ENCODE measurements around the gene LAMA3. TPM values are rescaled to one million over a fixed set of nuclear protein-coding genes. Genes with fewer than 3 reads are reported as not detected.

LAMA3 gene
- total RNA-seq, 1 donor from 2014 or later: 1.2 TPM

DNA sequence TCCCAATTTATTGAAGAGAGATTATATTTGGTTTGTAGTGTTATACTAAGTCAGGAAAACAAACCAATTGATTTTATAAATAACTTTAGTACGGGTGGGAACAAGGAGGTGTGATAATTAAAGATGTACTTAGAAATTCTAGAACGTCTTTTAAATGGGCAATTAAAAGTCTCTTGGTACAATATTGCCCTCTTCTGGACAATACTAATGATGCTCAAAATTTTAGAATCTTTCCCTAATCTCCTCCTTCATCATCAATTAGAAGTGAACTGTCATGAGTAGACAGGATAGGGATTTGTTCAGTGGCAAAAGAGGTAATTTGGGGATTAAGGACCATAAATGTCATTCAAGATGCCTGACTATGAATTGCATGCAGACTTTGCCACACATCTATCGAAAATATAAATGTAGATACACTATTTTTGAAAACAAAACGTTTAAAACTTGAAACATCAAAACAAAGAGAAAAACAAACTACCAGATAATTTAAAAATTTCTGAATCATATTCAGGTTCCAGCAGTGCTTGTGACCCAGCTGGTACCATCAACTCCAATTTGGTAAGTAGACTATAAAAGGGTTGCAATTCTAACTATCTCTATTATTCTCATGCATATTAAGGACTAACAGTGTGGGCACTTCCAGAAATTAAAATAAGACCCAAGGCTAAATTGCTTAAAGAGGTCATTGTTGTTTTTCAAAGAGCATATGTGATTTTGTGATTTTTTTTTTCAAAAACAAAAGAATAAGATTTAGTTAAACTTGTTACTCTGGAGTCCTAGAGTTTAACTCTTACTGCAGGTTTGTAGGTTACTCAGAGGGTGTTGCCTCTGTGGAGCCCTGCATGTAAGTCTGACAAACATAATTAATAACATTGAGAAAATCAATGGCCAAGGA lies 123.5 kb downstream of the LAMA3 start:
- FAIRE-seq: peak; percentile 90
- peak in 1 of 2 donors; percentile 13 for DNase-seq (ENCODE audit: low spot score in 2 of 2)

DNA sequence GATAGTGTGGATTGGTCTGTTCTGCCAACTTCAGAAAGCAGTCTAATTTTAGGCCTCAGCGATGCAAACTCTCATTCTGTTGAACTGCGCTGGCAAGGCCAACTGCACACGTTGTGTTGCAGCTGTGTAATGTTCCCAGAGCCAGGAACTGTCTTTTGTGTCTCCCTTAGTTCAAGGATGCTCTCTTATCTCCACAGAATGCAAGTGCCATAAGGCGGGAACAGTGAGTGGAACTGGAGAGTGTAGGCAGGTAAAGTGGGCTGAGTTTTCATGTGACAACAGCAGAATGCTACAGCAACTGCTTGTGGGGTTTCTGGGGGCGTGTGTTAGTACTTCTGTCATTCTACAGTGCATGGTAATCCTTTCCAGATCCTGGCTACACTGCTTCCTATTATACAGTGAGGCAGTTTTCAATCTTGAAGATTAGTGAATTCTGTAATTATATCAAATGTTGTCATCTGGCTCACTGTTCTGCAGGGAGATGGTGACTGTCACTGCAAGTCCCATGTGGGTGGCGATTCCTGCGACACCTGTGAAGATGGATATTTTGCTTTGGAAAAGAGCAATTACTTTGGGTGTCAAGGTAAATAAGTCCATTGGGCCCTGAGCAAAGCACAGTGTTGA lies 125.8 kb downstream of the LAMA3 start:
- FAIRE-seq: no peak
- DNase-seq (ENCODE audit: low spot score in 2 of 2): no peak

DNA sequence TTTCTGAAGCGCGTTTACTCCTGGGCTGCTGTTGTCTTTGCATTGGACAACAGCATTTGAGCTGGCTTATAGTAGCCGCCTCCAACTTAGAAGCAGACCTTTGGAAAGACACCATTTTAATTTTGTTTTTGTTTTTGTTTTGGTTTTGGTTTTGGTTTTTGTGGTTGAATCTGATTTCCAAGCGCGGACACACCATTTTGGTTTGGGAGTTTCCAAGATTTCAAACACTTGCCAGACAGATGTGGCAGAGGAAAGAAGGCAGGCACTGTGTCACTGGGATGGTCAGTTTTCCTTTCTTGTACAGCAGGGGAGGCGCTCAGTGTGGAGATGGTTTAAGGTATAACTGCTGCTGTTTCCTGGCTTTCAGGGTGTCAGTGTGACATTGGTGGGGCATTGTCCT lies 126.8 kb downstream of the LAMA3 start:
- FAIRE-seq: no peak
- DNase-seq (ENCODE audit: low spot score in 2 of 2): no peak

DNA sequence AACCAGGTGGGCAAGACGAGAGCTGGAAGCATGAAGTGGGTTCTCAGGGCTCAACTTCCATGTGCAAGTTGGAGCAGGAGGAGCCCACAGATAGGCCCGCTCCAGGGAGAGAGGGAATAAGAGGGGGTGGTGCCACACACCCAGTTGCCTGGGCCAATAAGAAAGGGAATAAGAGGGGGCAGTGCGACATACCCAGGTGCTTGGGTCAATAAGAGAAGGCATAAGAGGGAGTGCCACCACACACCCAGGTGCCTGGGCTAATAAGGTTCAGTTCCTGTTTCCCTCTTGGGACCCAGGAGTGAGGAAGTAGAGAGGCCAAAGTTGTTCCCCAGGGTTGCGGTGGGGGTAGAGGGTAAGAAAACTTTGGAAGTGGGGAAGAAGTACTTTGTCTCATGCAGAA lies 127.5 kb downstream of the LAMA3 start:
- FAIRE-seq (no peak), DNase-seq (ENCODE audit: low spot score in 2 of 2) (no peak)

DNA sequence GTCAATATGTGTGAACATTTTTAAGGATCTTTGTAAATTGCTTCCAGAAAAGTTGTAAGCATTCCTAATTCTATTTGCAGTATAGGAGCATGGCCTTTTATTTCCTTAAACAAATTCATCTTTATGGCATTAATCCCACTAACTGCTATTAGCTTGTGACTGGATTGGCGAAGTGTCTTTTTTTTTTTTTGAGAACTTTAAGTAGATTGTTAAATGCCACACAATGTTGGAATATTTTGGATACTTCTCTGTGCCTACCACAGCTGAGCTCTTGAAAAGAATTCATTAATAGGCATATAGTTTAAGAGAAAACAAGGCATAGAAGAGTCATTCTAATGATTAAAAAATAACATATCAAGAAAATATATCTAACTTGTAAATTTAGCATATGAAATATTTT lies 129.7 kb downstream of the LAMA3 start:
- DNase-seq (ENCODE audit: low spot score in 2 of 2) (no peak), FAIRE-seq (no peak)

DNA sequence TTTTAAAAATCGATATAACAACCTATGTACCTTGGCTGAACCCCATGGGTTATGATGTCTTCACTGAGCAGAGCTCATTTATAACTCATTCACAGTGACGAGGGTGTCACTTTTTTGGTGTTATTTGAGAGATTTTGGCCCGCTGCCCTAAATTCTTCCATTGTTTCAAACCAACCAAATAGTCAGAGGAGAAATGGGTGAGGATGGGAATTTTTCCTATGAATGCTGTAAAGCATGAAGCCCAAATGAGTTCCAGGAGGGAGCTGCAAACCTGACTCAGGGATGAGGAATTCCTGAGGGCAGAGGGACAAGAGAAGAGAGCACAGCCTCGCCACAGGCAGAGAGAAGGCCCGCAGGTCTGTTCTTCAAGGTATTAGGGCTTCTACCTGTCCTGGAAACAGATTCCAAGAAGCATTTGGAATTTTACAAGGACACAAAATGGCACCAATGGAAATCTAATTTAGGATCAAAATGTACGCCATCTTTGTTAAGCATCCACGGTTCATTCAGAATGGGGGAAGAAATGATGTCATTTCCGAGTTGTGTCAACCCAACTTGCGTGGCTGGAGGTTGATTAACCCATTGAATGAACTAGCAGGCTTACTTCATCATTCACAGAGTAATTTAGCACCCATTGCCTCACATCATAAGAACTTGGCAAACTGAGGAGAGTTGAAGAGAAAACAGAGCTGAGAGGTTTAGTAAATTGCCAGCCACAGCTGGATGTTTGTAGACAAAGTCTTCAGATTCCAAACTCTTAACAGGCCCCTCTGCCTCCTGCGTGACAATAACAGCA lies 133.5 kb downstream of the LAMA3 start:
- no peak for DNase-seq (ENCODE audit: low spot score in 2 of 2)
- FAIRE-seq: no peak

DNA sequence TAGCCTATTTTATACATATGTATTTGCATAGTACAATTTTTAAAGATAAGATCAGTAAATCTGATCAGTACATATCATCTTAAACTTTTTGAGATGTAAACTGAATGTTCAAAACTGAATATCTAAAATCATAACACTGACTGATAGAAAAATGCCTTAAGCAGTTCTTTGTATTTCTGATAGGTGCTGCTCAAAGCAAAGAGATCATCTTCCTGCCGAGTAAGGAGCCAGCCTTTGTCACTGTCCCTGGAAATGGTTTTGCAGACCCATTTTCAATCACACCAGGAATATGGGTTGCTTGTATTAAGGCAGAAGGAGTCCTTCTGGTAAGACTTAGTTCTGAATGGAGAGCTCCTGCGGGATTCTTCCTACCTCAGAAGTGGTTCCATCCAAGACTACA lies 135.0 kb downstream of the LAMA3 start:
- no peak for DNase-seq (ENCODE audit: low spot score in 2 of 2)
- FAIRE-seq: no peak

DNA sequence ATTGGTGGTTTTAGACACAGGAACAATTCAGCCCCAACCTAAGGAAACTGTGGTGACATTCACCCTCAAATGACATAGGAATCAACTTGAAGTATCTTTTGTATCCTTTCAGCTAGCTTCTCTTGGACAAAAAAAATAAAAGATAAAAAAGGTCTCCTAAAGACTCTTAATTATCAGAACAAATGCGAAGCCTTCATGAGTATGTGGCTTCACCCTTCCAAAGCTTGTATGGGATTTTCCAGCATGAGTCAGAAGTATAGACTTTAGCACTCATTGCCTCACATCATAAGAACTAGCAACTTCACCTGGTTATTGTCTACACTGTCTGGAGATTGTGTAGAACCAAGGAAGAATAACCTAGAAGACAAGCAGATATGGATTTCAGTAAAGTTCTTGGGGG lies 135.4 kb downstream of the LAMA3 start:
- FAIRE-seq: no peak
- DNase-seq (ENCODE audit: low spot score in 2 of 2): no peak

DNA sequence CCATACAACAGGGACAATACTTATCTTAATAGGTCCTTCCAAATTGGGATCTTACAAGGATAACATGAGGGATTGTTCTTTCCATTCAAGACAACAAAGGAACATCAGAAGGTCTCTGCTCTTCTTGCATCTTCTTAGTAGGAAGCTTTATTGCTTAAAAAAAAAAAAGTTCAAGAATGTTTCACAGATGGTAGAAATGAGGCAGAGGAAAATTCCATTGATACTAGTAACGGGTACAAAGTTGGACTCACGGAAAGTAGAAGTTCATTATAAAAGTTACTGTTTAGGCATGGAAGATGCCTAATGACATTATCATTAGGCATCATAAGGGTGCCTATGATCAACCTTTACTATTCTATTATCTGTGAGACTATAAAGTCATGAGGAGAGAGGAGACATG lies 136.2 kb downstream of the LAMA3 start:
- no peak for DNase-seq (ENCODE audit: low spot score in 2 of 2)
- no peak for FAIRE-seq

DNA sequence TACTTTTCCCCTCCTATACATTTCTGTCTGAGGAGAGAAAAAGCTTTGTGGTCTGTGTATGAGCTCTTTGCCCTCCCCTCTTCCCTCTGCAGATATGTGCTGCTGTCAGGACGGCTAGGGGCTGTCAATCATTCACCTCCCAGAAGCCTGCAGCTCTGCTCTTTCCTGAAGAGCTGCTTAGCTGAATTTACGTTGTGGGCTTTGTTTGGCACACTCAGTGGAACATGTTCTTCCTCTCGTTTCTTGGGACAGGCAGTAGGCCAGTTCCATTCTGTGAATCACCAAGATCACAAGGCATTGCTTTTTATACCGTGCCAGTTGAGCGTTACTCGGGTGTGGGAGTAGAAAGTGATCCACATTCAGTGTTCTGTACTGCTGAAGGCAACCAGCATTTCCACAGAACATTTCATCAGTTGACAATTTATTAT lies 136.7 kb downstream of the LAMA3 start:
- FAIRE-seq: no peak

DNA sequence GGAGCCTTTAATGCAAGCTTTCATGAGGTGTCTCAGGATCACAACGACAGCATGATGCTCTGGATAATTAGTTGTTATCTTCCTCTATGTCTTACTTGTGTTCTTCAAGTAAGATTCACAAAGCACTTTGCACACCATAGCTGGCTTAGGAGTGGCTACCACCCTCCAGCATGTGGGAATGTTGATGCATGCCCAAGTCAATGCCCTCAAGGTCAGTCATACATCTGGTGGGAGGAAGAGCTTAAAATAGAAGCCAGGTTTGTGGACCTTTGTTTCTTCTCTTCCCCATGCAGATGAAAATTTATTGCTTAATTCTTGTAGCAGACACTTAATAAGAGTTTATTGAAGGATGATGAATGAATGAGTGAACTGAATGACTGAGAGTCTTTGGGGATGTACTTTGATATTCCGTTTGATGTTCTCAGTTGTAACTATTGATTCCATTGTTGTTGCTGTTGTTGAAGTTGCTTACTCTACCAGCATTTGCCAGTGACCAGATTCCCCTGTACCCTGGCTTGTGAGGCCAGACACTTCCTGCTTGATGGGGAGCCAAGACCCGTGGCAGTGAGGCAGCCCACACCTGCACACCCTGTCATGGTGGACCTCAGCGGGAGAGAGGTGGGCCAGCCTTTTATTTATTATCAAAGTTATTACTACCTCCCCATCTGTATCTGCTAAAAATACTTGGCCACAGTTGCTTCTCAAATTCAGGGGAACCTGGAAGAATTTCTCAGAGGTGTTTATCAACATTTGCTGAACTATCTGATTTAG lies 137.8 kb downstream of the LAMA3 start:
- DNase-seq (ENCODE audit: low spot score in 2 of 2): no peak
- no peak for FAIRE-seq

More for the DNA sequence above, 136.7 kb downstream of the LAMA3 start:
- no peak for DNase-seq (ENCODE audit: low spot score in 2 of 2)

DNA sequence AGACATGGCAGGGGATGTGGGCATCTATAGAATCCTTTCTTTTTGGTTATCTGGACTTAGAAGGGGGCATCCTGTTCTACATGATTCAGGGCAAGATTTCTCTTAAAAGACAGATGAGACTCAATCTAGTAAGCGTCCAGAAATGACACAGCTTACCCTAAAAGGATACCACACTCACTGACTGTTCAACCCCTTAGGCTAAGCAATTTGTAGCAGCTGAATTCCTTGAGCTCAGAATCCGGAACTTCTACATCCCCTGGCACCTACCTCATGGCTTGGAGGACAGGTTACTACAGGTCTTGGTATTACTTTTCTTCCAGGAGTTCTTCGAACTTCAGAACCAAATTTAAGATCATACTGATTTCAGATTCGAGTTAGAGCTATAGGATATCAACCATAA lies 138.4 kb downstream of the LAMA3 start:
- FAIRE-seq (no peak), DNase-seq (ENCODE audit: low spot score in 2 of 2) (no peak)

DNA sequence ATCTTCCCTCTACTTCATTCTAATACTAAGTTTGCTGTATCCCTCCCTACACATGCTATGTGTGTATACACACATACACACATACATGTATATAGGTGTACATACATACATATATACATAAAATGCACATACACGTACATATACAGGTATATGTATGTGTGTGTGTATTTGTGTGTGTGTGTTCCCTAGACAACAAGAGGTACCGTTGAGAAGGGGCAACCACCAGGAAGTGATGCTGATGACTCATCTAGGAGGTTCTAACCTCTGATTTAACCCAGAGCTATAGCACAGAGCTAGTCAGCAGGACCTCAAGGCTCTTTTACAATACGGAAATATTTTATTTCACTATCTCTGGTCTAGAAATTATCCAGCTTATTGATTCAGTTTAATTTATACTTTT lies 139.2 kb downstream of the LAMA3 start:
- DNase-seq (ENCODE audit: low spot score in 2 of 2) (no peak), FAIRE-seq (no peak)

DNA sequence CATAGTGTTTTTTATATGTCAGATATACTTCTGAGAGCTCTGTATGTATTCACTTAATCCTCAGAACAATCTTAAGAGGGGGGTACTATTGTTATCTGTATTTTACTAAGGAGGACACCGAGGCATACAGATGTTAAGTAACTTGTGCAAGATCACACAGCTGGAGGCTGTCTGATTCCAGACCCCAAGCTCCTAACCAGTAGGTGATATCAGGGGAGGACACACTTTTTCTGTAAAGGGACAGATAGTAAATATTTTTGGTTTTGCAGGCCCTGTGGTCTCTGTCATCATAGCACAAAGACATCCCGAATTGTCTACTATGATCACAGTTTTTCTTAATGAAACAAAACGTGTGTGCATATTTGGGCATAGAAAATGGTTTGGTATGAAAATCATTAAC lies 143.7 kb downstream of the LAMA3 start:
- no peak for FAIRE-seq

DNA sequence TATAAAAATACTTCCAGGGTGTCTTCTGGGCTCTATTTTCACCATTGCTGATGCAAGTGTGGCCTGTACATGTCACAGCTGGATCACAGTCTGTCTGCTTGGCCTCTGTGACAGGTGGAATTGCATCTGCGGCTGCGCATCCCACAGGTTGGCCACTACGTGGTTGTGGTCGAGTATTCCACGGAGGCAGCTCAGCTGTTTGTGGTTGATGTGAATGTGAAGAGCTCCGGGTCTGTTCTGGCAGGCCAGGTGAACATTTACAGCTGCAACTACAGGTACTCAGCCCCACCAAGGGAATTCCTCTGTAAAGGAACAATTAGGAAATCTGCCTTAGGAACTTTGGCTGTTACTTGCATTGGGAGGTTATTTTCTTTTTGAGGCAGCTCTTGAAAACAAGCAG lies 144.5 kb downstream of the LAMA3 start:
- no peak for DNase-seq (ENCODE audit: low spot score in 2 of 2)

More for the DNA sequence above, 143.7 kb downstream of the LAMA3 start:
- no peak for DNase-seq (ENCODE audit: low spot score in 2 of 2)

DNA sequence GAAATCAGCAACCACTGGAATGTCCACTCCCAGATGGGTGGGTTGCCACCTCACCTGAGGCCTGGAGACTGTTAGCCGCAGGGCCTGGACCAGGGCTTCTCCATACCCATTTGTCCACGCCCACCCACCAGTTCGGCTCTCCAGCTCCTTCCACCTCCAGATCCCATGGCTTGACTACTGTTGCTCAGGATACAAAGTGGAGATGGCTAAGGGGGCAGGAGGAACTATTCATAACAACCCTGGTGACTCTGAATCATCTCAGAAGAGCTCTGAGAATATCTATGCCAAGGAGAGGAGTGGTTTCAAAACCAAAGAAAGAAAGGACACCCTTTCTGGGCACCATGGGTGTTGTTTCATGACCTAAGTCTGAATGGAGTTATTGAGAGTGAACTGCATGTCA lies 145.8 kb downstream of the LAMA3 start:
- DNase-seq (ENCODE audit: low spot score in 2 of 2) (no peak), FAIRE-seq (no peak)

More for the DNA sequence above, 144.5 kb downstream of the LAMA3 start:
- FAIRE-seq: no peak

DNA sequence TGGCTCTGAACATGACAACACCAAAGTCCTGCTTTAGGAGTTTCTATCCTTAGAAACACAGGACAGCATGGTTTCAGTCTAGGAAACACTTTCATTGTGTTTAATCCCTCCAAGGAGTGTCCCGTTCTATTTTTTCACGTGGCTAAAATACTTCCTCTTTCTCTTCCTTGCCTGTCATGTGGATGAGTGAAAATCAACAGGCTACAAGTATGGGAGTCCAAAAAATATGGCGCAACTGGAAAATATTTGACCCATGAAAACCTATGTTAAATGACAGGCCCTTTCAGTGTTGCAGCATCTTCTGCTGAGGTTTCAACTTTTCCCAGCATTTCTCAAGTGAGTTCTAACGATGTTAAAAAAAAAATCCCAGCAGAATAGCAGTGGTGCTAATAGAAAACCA lies 146.3 kb downstream of the LAMA3 start:
- DNase-seq (ENCODE audit: low spot score in 2 of 2): no peak
- no peak for FAIRE-seq

DNA sequence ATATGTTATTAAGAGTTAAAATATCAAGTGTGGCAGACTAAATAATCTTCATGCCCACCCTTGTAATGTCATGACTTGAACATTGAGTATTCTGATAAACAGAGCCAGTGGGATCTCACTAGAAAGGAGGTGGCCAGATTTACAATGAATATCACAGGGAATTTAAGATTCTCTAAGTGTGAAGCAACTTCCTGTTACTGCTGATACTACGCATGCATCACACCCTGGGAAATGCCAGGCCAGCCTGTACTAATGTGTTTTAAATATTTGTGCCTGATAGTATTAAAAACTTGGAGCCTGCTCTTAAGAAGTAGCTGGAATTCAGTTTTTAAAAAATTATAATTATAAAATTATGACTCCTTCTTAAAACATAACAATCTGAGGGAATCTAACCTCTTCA lies 148.3 kb downstream of the LAMA3 start:
- DNase-seq (ENCODE audit: low spot score in 2 of 2): no peak
- no peak for FAIRE-seq

DNA sequence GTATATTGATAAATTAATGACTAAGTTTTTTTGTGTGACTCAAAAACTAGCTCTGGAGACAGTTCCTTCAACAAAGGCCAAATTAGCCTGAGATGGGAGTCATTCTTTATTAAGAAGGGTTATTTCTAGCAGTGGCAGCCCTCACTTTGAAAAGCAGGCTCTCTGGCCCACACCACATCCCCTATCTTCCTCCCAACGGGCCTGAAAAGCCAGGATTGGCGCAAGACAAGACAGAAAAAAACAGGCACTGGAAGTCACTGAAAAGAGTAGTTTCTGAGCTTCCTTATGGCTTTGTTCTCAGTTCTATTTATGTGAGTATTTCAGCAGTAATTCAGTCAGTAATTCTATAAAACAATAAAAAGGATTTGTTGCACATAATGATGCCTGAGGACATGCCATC lies 149.0 kb downstream of the LAMA3 start:
- FAIRE-seq (no peak), DNase-seq (ENCODE audit: low spot score in 2 of 2) (no peak)

DNA sequence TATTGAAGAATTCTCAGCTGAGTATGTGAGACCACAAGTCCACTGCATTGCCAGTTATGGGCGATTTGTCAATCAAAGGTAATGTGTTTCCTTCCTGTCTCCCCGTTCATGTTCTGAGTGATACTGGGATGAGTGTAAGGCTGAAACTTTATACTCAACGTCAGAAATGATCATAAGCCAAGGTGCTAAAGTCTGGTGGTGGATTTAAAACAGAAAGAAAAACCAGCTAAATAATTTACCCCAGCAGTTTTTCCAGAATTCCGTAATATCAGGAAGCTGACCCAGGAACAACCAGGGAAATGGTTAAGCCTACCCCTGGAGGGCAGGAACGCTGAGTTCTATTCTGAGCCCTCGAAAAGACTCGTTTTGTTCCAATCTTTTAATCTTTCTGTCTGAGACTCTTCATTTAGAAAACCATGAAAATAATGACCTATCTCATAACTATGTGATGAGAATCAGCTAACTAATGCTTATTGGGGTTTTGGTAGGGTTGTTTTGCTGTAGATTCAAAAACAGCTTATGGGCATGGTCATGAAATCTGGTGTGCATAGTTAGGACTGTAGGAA lies 149.6 kb downstream of the LAMA3 start:
- no peak for DNase-seq (ENCODE audit: low spot score in 2 of 2)
- no peak for FAIRE-seq

Data from frontal cortex (tissue), 4 donors.